Astrocyte of the cerebellum (primary cell): Measurements from ENCODE around the gene JAKMIP1.

ENCODE experiments used
- DNase-seq: peaks from one replicate; pipeline ENCODE4 v3.0.0-alpha.2; 2011; ENCODE audit warnings: low read depth
- H3K4me3 ChIP-seq: 2 replicates; pipeline ENCODE4 v1.5.1; 2011; ENCODE audit warnings: mild to moderate bottlenecking, low read depth, low read length, moderate library complexity
- CTCF ChIP-seq: IDR thresholded peaks from 2 replicates; pipeline ENCODE4 v1.5.1; 2012; ENCODE audit warnings: low read length, low read depth, moderate library complexity, mild to moderate bottlenecking; ENCODE audit errors: missing control alignments
- in situ Hi-C: cut with HindIII; loops from 2 replicates; pipeline ENCODE4 v1.10.0; 2017; ENCODE audit warnings: low sequenced_read_pairs

Gene JAKMIP1

GRCh38 chr4:6172927-6173200 is 27.5 kb downstream of the JAKMIP1 start:
- no peak for DNase-seq
- in situ Hi-C loops = no loop called here
- no peak for TF ChIP-seq CTCF
- no peak overlapping the region for H3K4me3 ChIP-seq

GRCh38 chr4:6172093-6172926 is 28.0 kb downstream of the JAKMIP1 start:
- in situ Hi-C loops = no loop called here
- H3K4me3 ChIP-seq = no peak overlapping the region
- TF ChIP-seq CTCF = no peak
- DNase-seq = no peak

- no peak overlapping the region for H3K4me3 ChIP-seq
- in situ Hi-C loops = no loop called here
- TF ChIP-seq CTCF = no peak
- no peak for DNase-seq
These were observed 31.1 kb downstream of the JAKMIP1 start for GRCh38 chr4:6169239-6169638.

- TF ChIP-seq CTCF = no peak
- no peak for DNase-seq
- in situ Hi-C loops = no loop called here
These were observed 34.6 kb downstream of the JAKMIP1 start for GRCh38 chr4:6165766-6166165.

GRCh38 chr4:6162885-6163284 is 37.5 kb downstream of the JAKMIP1 start:
- no peak for TF ChIP-seq CTCF
- in situ Hi-C loops = no loop called here
- H3K4me3 ChIP-seq = no peak overlapping the region
- no peak for DNase-seq

More at GRCh38 chr4:6165766-6166165, 34.6 kb downstream of the JAKMIP1 start:
- H3K4me3 ChIP-seq = no peak overlapping the region

GRCh38 chr4:6161921-6162464 is 38.4 kb downstream of the JAKMIP1 start:
- no peak for DNase-seq
- in situ Hi-C loops = no loop called here
- H3K4me3 ChIP-seq = no peak overlapping the region
- no peak for TF ChIP-seq CTCF
